OCI-LY7 (cell line): ENCODE measurements around the gene TMEM151A. TPM values are rescaled to one million over a fixed set of nuclear protein-coding genes. Genes with fewer than 3 reads are reported as not detected.

Source experiments
- BruUV-seq: library from RNA; stranded (reverse); fragments of 400-500 nt; replicated peaks from 2 replicates; lab custom pipeline; 2021; lab: Mats Ljungman, UMichigan
- CTCF ChIA-PET: fragments of 300-600 bp; sonication (Branson Sonifier 250); formaldehyde crosslinking; loops from one replicate; lab custom pipeline; 2022; ENCODE audit warnings: antibody characterized with exemption; ENCODE audit not compliant: unreplicated experiment; lab: Charles Lee
- POLR2A ChIA-PET: fragments of 300-600 bp; sonication (Branson Sonifier 250); formaldehyde crosslinking; loops from one replicate; lab custom pipeline; 2022; ENCODE audit warnings: antibody characterized with exemption; lab: Charles Lee
- DNase-seq: peaks from one replicate; pipeline ENCODE4 v3.0.0-alpha.2; 2015; ENCODE audit warnings: low spot score
- H2AFZ ChIP-seq: fragments of 200-600 bp; sonication (generic), shearing (Covaris generic); 2 replicates; pipeline ENCODE4 v1.6.1; 2014; ENCODE audit warnings: mild to moderate bottlenecking, antibody characterized with exemption, low read length, moderate library complexity
- H3K27ac ChIP-seq: fragments of 200-600 bp; sonication (generic); 2 replicates; pipeline ENCODE4 v1.5.1; 2014; ENCODE audit warnings: mixed run types, low read depth, mild to moderate bottlenecking, moderate library complexity, low read length, inconsistent platforms; ENCODE audit not compliant: poor library complexity, severe bottlenecking
- H3K36me3 ChIP-seq: fragments of 200-600 bp; sonication (generic); 2 replicates; pipeline ENCODE4 v1.6.1; 2014; ENCODE audit warnings: mild to moderate bottlenecking, antibody characterized with exemption, low read length, moderate library complexity, mixed read lengths; ENCODE audit not compliant: insufficient read depth
- H3K4me1 ChIP-seq: fragments of 200-600 bp; sonication (generic); 2 replicates; pipeline ENCODE4 v1.5.1; 2014; ENCODE audit warnings: mild to moderate bottlenecking, low read length; ENCODE audit not compliant: insufficient read depth, poor library complexity, severe bottlenecking
- H3K4me2 ChIP-seq: fragments of 200-600 bp; sonication (generic); 2 replicates; pipeline ENCODE4 v1.6.1; 2014; ENCODE audit warnings: mild to moderate bottlenecking, low read length
- H3K4me3 ChIP-seq: fragments of 200-600 bp; sonication (generic); 2 replicates; pipeline ENCODE4 v1.5.1; 2014; ENCODE audit warnings: mild to moderate bottlenecking, low read depth, low read length; ENCODE audit not compliant: poor library complexity, severe bottlenecking
- H3K79me2 ChIP-seq: fragments of 200-600 bp; sonication (generic); 2 replicates; pipeline ENCODE4 v1.6.1; 2016; ENCODE audit warnings: low read depth, mild to moderate bottlenecking, low read length, moderate library complexity, mixed read lengths; ENCODE audit not compliant: insufficient read depth
- H3K9me2 ChIP-seq: fragments of 200-600 bp; sonication (generic); 2 replicates; pipeline ENCODE4 v1.6.1; 2016; ENCODE audit warnings: mild to moderate bottlenecking, low read length, mixed read lengths; ENCODE audit not compliant: insufficient read depth
- H3K9me3 ChIP-seq: fragments of 200-600 bp; sonication (generic); 2 replicates; pipeline ENCODE4 v1.6.1; 2014; ENCODE audit warnings: mild to moderate bottlenecking, mixed run types, low read length, mixed read lengths
- H4K20me1 ChIP-seq: fragments of 200-600 bp; sonication (generic); 2 replicates; pipeline ENCODE4 v1.6.1; 2014; ENCODE audit warnings: mild to moderate bottlenecking, antibody characterized with exemption, low read length, moderate library complexity, mixed read lengths; ENCODE audit not compliant: insufficient read depth
- CTCF ChIP-seq: fragments of 200-600 bp; sonication (generic); conservative IDR thresholded peaks from 2 replicates; pipeline ENCODE4 v1.5.1; 2014; ENCODE audit warnings: mild to moderate bottlenecking, antibody characterized with exemption, low read length, moderate library complexity, mixed read lengths
- EZH2phosphoT487 ChIP-seq: fragments of 200-600 bp; sonication (generic); IDR thresholded peaks from 2 replicates; pipeline ENCODE4 v1.6.1; 2018; ENCODE audit warnings: low read depth, borderline replicate concordance, mild to moderate bottlenecking, mixed run types, antibody characterized with exemption, low read length, moderate library complexity, mixed read lengths
- intact Hi-C: fragments of 100-400 bp; cut with micrococcal nuclease; formaldehyde crosslinking; loops from one replicate; pipeline ENCODE4 v1.10.0; 2022; ENCODE audit not compliant: unreplicated experiment
- total RNA-seq, 2 experiments: library from RNA; depleted of rRNA in 1 of 2; stranded (reverse); fragments of >200 nt in 1 of 2; shearing (Covaris generic) in 1 of 2; gene quantifications; 2 replicates each; pipeline ENCODE4 v1.2.3, GENCODE V29; 2014 to 2022

TMEM151A gene
- total RNA-seq, 2 experiments from 2014 or later = not detected

- H3K9me2 ChIP-seq = no peaks in the 10 kb centered on the region
- H3K9me3 ChIP-seq = no peaks in the 10 kb centered on the region
- TF ChIP-seq EZH2phosphoT487 (no peak), CTCF (no peak)
- H3K4me1 ChIP-seq = no peaks in the 10 kb centered on the region
- H3K27ac ChIP-seq = no peak overlapping the region
- CTCF ChIA-PET = no interaction called here
- H3K79me2 ChIP-seq = no peaks in the 10 kb centered on the region
- POLR2A ChIA-PET = interaction anchor here (1.2 kb wide), 1 partner anchor 9 kb away, joined by 5 read pairs; no protein-coding TSS in a partner anchor
- H3K4me3 ChIP-seq = no peak overlapping the region
- BruUV-seq = no TSS peak
- H4K20me1 ChIP-seq = no peaks in the 10 kb centered on the region
- no peaks in the 10 kb centered on the region for H3K36me3 ChIP-seq
- H2AFZ ChIP-seq = no peak overlapping the region
- intact Hi-C loops = no loop called here
- no peak for DNase-seq
- H3K4me2 ChIP-seq = no peak overlapping the region
Measured at GRCh38 chr11:66302656-66303055, 11.0 kb downstream of the TMEM151A start.

- H3K79me2 ChIP-seq = no peaks in the 10 kb centered on the region
Measured at GRCh38 chr11:66309475-66309874, 17.8 kb downstream of the TMEM151A start.

More at GRCh38 chr11:66309475-66309874, 17.8 kb downstream of the TMEM151A start:
- no peaks in the 10 kb centered on the region for H3K9me2 ChIP-seq
- H4K20me1 ChIP-seq = no peaks in the 10 kb centered on the region
- ChIA-PET POLR2A (interaction anchor here (0.6 to 0.7 kb wide), 2 partner anchors 351 to 826 kb away, joined by 3 to 4 read pairs; no protein-coding TSS in a partner anchor), CTCF (no interaction called here)
- no peaks in the 10 kb centered on the region for H3K9me3 ChIP-seq
- H3K4me2 ChIP-seq = no peak overlapping the region
- no TSS peak for BruUV-seq
- DNase-seq = no peak
- H3K27ac ChIP-seq = no peak overlapping the region
- intact Hi-C loops = no loop called here
- H2AFZ ChIP-seq = no peak overlapping the region
- TF ChIP-seq EZH2phosphoT487 (no peak), CTCF (no peak)
- no peak overlapping the region for H3K4me3 ChIP-seq
- no peaks in the 10 kb centered on the region for H3K36me3 ChIP-seq
- H3K4me1 ChIP-seq = peaks cover 14% of the 10 kb centered on the region
